Measurements from ENCODE around the gene ARHGEF11.
"Not testable (repeated sequence)": the region's sequence is repeated elsewhere in the genome, so short reads cannot be mapped to it uniquely, and the experiment has no call there.

ARHGEF11 gene

GRCh38 chr1:157045250-157046218, at the start of gene ARHGEF11:
Gene ARHGEF11, minus strand, starts transcription at chr1:157045742. Its CDS starts 1,412 bp downstream, at chr1:157044330.
- peak; percentile 80 to 98 for DNase-seq

GRCh38 chr1:157095091-157095490, 49.5 kb upstream of the ARHGEF11 start:
- no peak for DNase-seq

- DNase-seq: no peak
These were observed 47.3 kb upstream of the ARHGEF11 start for GRCh38 chr1:157092831-157093230.

- no peak for DNase-seq
These were observed 46.2 kb upstream of the ARHGEF11 start for GRCh38 chr1:157091668-157092273.

- no peak for DNase-seq
These were observed 45.6 kb upstream of the ARHGEF11 start for GRCh38 chr1:157091186-157091585.

GRCh38 chr1:157090771-157091170, 45.2 kb upstream of the ARHGEF11 start:
- no peak for DNase-seq

- peak; percentile 80 to 97 for DNase-seq
These were observed 44.7 kb upstream of the ARHGEF11 start for GRCh38 chr1:157090196-157090647.

GRCh38 chr1:157089789-157090188, 44.2 kb upstream of the ARHGEF11 start:
- DNase-seq: no peak

GRCh38 chr1:157088607-157089006, 43.1 kb upstream of the ARHGEF11 start:
- DNase-seq: no peak

GRCh38 chr1:157087030-157087429, 41.5 kb upstream of the ARHGEF11 start:
- DNase-seq: no peak

- no peak for DNase-seq
These were observed 40.8 kb upstream of the ARHGEF11 start for GRCh38 chr1:157086299-157086698.

- DNase-seq: no peak
These were observed 39.9 kb upstream of the ARHGEF11 start for GRCh38 chr1:157085421-157085820.

- DNase-seq: no peak
These were observed 39.2 kb upstream of the ARHGEF11 start for GRCh38 chr1:157084720-157085119.

GRCh38 chr1:157081707-157082106, 36.2 kb upstream of the ARHGEF11 start:
- DNase-seq: no peak

- DNase-seq: no peak
These were observed 35.2 kb upstream of the ARHGEF11 start for GRCh38 chr1:157080714-157081113.

GRCh38 chr1:157077394-157077793, 31.9 kb upstream of the ARHGEF11 start:
- no peak for DNase-seq

GRCh38 chr1:157073944-157074685, 28.6 kb upstream of the ARHGEF11 start:
- peak; percentile 83 to 96 for DNase-seq

GRCh38 chr1:157069601-157070000, 24.1 kb upstream of the ARHGEF11 start:
- DNase-seq: no peak

GRCh38 chr1:157059241-157059640, 13.7 kb upstream of the ARHGEF11 start:
- DNase-seq: not testable (repeated sequence)

- no peak for DNase-seq
These were observed 10.7 kb upstream of the ARHGEF11 start for GRCh38 chr1:157056269-157056668.

- not testable (repeated sequence) for DNase-seq
These were observed 10.2 kb upstream of the ARHGEF11 start for GRCh38 chr1:157055729-157056128.

- DNase-seq: no peak
These were observed 5.3 kb upstream of the ARHGEF11 start for GRCh38 chr1:157050836-157051235.

GRCh38 chr1:157047062-157047410, 1.5 kb upstream of the ARHGEF11 start:
- peak; percentile 99 to 100 for DNase-seq
